GM06990 (cell line): ENCODE data around the gene EYA3.

Experiments
- DNase-seq: peaks from one replicate; pipeline ENCODE4 v3.0.0-alpha.2; 2011; ENCODE audit not compliant: insufficient read length; ENCODE audit errors: extremely low read depth
- H3K27me3 ChIP-seq: replicated peaks from 2 replicates; pipeline ENCODE4 v1.6.0; 2011; ENCODE audit warnings: low read length; ENCODE audit not compliant: control insufficient read depth, insufficient read depth
- H3K36me3 ChIP-seq: 2 replicates; pipeline ENCODE4 v1.5.1; 2011; ENCODE audit warnings: low read length; ENCODE audit not compliant: control insufficient read depth, insufficient read depth
- H3K4me3 ChIP-seq: replicated peaks from 2 replicates; pipeline ENCODE4 v1.5.1; 2011; ENCODE audit warnings: low read depth, mild to moderate bottlenecking, control low read depth, low read length
- CTCF ChIP-seq: IDR thresholded peaks from 2 replicates; pipeline ENCODE4 v1.5.1; 2011; ENCODE audit warnings: low read length, control low read depth, mild to moderate bottlenecking, inconsistent platforms; ENCODE audit not compliant: insufficient read depth, poor library complexity, severe bottlenecking

Gene EYA3

GRCh38 chr1:27970401-27970800 is 118.0 kb downstream of the EYA3 start:
- Histone ChIP-seq H3K4me3 (no peak overlapping the region), H3K27me3 (no peaks in the 10 kb centered on the region), H3K36me3 (peaks cover 15% of the 10 kb centered on the region)
- TF ChIP-seq CTCF = no peak
- DNase-seq = no peak

- TF ChIP-seq CTCF = no peak
- H3K36me3 ChIP-seq = peaks cover 15% of the 10 kb centered on the region
- no peaks in the 10 kb centered on the region for H3K27me3 ChIP-seq
- no peak for DNase-seq
- H3K4me3 ChIP-seq = no peak overlapping the region
These were observed 119.7 kb downstream of the EYA3 start for GRCh38 chr1:27968692-27969091.

- H3K36me3 ChIP-seq = peaks cover 15% of the 10 kb centered on the region
- no peak overlapping the region for H3K4me3 ChIP-seq
These were observed 120.4 kb downstream of the EYA3 start for GRCh38 chr1:27967884-27968466.

GRCh38 chr1:27967106-27967883 is 121.1 kb downstream of the EYA3 start:
- DNase-seq = no peak
- Histone ChIP-seq H3K4me3 (no peak overlapping the region), H3K27me3 (no peaks in the 10 kb centered on the region), H3K36me3 (peaks cover 11% of the 10 kb centered on the region)
- no peak for TF ChIP-seq CTCF

More at GRCh38 chr1:27967884-27968466, 120.4 kb downstream of the EYA3 start:
- no peaks in the 10 kb centered on the region for H3K27me3 ChIP-seq
- no peak for DNase-seq
- no peak for TF ChIP-seq CTCF

DNA sequence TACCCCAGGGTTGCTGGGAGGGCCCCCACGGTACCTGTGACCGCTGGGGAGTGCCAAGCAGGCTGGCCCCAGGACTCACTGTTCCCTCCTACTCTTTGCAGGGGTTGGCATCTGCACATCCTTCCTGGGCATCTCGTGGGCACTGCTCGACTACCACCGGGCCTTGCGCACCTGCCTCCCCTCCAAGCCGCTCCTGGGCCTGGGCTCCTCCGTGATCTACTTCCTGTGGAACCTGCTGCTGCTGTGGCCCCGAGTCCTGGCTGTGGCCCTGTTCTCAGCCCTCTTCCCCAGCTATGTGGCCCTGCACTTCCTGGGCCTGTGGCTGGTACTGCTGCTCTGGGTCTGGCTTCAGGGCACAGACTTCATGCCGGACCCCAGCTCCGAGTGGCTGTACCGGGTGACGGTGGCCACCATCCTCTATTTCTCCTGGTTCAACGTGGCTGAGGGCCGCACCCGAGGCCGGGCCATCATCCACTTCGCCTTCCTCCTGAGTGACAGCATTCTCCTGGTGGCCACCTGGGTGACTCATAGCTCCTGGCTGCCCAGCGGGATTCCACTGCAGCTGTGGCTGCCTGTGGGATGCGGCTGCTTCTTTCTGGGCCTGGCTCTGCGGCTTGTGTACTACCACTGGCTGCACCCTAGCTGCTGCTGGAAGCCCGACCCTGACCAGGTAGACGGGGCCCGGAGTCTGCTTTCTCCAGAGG is 121.9 kb downstream of the EYA3 start:
- DNase-seq = no peak
- no peak for TF ChIP-seq CTCF
- no peaks in the 10 kb centered on the region for H3K27me3 ChIP-seq
- H3K36me3 ChIP-seq = peaks cover 9% of the 10 kb centered on the region
- H3K4me3 ChIP-seq = no peak overlapping the region
